ENCODE results near the gene ZNF638. TPM values are rescaled to one million over a fixed set of nuclear protein-coding genes. Genes with fewer than 3 reads are reported as not detected.

The ZNF638 gene
- total RNA-seq, 2 donors from 2014 or later = 73.9 to 77.9 TPM

- peaks cover 11% of the 10 kb centered on the region for H3K36me3 ChIP-seq
- peaks cover 0 to 37% of the 10 kb centered on the region in 2 donors for H3K4me1 ChIP-seq
- no peaks in the 10 kb centered on the region for H3K9me3 ChIP-seq
- no peaks in the 10 kb centered on the region for H3K27me3 ChIP-seq
- no peak for DNase-seq (ENCODE audit: low spot score)
- no peak for TF ChIP-seq CTCF (IDR thresholded peaks at IDR 0.05)
- H3K4me3 ChIP-seq = no peak overlapping the region
- H3K27ac ChIP-seq = no peak overlapping the region
Observed at GRCh38 chr2:71477231-71477691, 145.7 kb downstream of the ZNF638 start.

DNA sequence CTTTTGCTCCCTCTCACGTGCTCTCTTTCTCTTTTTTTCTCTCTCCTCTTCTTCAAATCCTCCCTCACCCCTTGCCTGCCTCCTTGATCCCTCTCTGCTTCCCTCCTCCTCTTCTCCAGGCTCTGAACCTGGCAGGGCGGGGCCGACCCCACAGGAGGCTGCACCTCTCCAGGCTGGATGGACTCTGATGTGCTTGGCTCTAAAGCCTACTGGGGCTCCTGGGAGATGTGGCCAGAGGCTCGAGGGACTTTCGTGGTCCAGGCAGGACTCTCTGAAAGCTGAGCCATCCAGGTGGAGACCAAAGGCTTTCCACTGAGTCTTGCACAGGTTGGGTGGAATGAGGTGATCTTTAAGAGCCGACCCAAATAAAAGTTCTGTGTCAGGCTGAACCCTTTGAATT, 147.2 kb downstream of the ZNF638 start:
- no peak for DNase-seq (ENCODE audit: low spot score)
- Histone ChIP-seq H3K36me3 (peaks cover 18% of the 10 kb centered on the region), H3K27ac (no peak overlapping the region), H3K4me3 (no peak overlapping the region), H3K27me3 (no peaks in the 10 kb centered on the region), H3K4me1 (peaks cover 0 to 37% of the 10 kb centered on the region in 2 donors), H3K9me3 (no peaks in the 10 kb centered on the region)
- no peak for TF ChIP-seq CTCF (IDR thresholded peaks at IDR 0.05)

GRCh38 chr2:71479261-71479660, 147.7 kb downstream of the ZNF638 start:
- Histone ChIP-seq H3K36me3 (peaks cover 18% of the 10 kb centered on the region), H3K27ac (no peak overlapping the region), H3K4me3 (no peak overlapping the region), H3K9me3 (no peaks in the 10 kb centered on the region), H3K27me3 (no peaks in the 10 kb centered on the region), H3K4me1 (peaks cover 0 to 34% of the 10 kb centered on the region in 2 donors)
- no peak for TF ChIP-seq CTCF (IDR thresholded peaks at IDR 0.05)
- DNase-seq (ENCODE audit: low spot score) = no peak

DNA sequence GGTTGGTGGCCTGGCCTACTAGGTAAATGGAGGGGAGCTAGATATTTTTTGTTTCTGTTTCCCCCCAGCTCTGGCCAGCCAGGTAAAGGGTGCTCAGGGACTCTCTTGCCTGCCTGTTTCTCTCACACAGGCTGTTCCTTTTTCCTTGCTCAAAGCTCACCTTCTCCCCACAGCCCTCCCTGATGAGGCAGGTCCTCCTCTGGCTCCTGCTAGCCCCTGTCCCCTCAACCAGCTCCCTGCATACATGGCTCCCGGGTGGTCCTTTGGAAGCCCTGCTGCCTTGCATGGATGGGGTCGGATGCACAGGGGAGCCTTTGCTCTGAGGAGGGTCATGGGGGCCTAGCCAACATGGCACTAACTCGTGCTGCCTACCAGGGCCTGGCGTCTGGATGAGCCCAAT, 149.5 kb downstream of the ZNF638 start:
- Histone ChIP-seq H3K27me3 (no peaks in the 10 kb centered on the region), H3K27ac (no peak overlapping the region), H3K9me3 (no peaks in the 10 kb centered on the region), H3K36me3 (peaks cover 18% of the 10 kb centered on the region), H3K4me3 (no peak overlapping the region), H3K4me1 (peaks cover 0 to 17% of the 10 kb centered on the region in 2 donors)
- no peak for DNase-seq (ENCODE audit: low spot score)
- no peak for TF ChIP-seq CTCF (IDR thresholded peaks at IDR 0.05)

- H3K4me1 ChIP-seq = peaks cover 0 to 7% of the 10 kb centered on the region in 2 donors
- peaks cover 18% of the 10 kb centered on the region for H3K36me3 ChIP-seq
- no peaks in the 10 kb centered on the region for H3K27me3 ChIP-seq
Observed at GRCh38 chr2:71482055-71482454, 150.5 kb downstream of the ZNF638 start.

More at GRCh38 chr2:71482055-71482454, 150.5 kb downstream of the ZNF638 start:
- Histone ChIP-seq H3K4me3 (no peak overlapping the region), H3K27ac (no peak overlapping the region), H3K9me3 (no peaks in the 10 kb centered on the region)
- TF ChIP-seq CTCF (IDR thresholded peaks at IDR 0.05) = no peak
- DNase-seq (ENCODE audit: low spot score) = no peak
